Measurements from ENCODE around the gene PLGLB2.
"Not testable (repeated sequence)": the region's sequence is repeated elsewhere in the genome, so short reads cannot be mapped to it uniquely, and the experiment has no call there.

PLGLB2 gene

DNA sequence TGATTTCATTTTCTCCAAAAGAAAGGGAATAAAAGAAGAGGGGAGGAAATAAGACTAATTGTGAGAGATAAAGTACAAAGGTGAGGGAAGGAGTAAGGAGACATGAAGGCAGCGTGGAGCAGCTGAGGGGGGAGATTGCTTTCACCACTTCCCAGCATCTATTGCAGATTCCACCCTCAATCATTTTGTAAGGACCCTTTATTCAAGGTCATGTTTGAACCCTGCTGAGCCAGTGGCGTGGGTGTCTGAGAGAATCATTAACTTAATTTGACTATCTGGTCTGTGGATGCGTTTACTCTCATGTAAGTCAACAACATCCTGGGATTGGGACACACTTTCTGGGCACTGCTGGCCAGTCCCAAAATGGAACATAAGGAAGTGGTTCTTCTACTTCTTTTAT lies at the start of gene PLGLB2:
TSS of gene PLGLB2 (plus strand) at position 297 of the 400 bp plus-strand sequence. CDS start at position 364, 67 bp downstream.
- not testable (repeated sequence) for H3K27me3 ChIP-seq; H3K27ac ChIP-seq; H3K9me3 ChIP-seq (replicated peaks in 1 of 11)

GRCh38 chr2:87704572-87705323 lies 43.1 kb upstream of the PLGLB2 start:
- H3K9me3 ChIP-seq (replicated peaks in 1 of 11); H3K36me3 ChIP-seq; H3K4me2 ChIP-seq; H3K4me3 ChIP-seq; H3K27ac ChIP-seq; H3K4me1 ChIP-seq; H3K9ac ChIP-seq; H4K20me1 ChIP-seq; H3K27me3 ChIP-seq: not testable (repeated sequence)

More for the DNA sequence above, at the start of gene PLGLB2:
- not testable (repeated sequence) for H3K9ac ChIP-seq, H3K4me3 ChIP-seq, H3K36me3 ChIP-seq, H3K4me1 ChIP-seq, H4K20me1 ChIP-seq, H3K4me2 ChIP-seq

DNA sequence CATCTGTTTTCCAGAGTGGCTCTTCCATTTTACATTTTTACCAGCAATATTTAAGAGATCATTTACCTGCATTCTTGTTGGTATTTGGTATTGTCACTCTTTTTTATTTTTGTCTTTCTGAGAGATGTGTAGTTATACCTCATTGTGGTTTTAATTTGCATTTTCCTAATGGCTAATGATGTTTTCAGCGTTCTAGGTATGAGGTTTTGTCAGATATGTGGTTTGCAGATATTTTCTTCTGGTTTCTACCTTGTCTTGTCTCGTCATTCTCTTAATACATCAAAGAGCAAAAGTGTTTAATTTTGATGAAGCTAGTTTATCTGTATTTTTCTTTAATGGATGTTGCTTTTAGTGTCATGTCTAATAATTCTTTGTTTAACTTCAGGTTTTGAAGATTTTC lies 39.5 kb upstream of the PLGLB2 start:
- not testable (repeated sequence) for H3K4me1 ChIP-seq; H3K4me3 ChIP-seq; H3K4me2 ChIP-seq; H3K27me3 ChIP-seq; H3K9me3 ChIP-seq (replicated peaks in 1 of 11); H3K9ac ChIP-seq; H3K27ac ChIP-seq; H3K36me3 ChIP-seq; H4K20me1 ChIP-seq

- H3K27ac ChIP-seq; H3K9ac ChIP-seq; H3K9me3 ChIP-seq (replicated peaks in 1 of 11); H3K4me1 ChIP-seq; H4K20me1 ChIP-seq; H3K36me3 ChIP-seq; H3K27me3 ChIP-seq; H3K4me2 ChIP-seq; H3K4me3 ChIP-seq: not testable (repeated sequence)
Observed at GRCh38 chr2:87727940-87728599, 19.8 kb upstream of the PLGLB2 start.

GRCh38 chr2:87740928-87741327 lies 7.0 kb upstream of the PLGLB2 start:
- not testable (repeated sequence) for H3K9me3 ChIP-seq (replicated peaks in 1 of 11); H4K20me1 ChIP-seq; H3K36me3 ChIP-seq; H3K4me3 ChIP-seq; H3K4me2 ChIP-seq; H3K4me1 ChIP-seq; H3K27me3 ChIP-seq; H3K27ac ChIP-seq; H3K9ac ChIP-seq

DNA sequence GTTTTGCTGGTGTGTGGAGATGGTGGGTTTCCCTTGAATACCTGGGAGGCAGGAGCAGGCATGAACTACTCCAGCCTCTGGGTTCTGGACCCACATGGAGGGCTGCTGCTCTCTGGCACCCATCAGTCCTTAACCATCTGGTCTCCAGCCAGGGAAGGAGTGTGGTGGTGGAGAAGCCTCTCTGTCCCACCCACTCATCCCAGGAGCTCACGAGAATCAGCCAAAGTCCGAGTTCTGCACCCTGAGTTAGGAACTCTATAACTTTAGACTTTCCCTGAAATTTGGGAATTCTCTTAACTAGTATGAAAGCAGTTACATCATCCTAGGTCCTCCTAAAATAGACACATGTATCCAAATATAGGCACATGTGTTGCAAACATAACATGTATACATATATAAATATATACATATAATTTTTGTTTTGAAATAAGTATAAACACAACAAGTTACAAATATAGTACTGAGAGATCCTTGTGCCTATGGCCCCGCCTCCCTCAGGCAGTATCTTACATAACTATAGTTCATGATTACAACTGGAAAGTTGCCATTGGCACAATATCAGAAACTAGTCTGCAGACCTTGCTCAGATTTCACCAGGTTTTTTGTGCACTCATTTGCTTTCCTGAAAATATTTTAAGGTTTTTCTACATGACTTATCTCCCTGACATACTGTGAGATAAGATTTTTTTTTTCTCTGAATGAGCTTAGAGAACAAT lies 5.3 kb upstream of the PLGLB2 start:
- not testable (repeated sequence) for H3K4me3 ChIP-seq; H4K20me1 ChIP-seq; H3K9ac ChIP-seq; H3K4me1 ChIP-seq; H3K27me3 ChIP-seq; H3K9me3 ChIP-seq (replicated peaks in 1 of 11); H3K27ac ChIP-seq; H3K4me2 ChIP-seq; H3K36me3 ChIP-seq

DNA sequence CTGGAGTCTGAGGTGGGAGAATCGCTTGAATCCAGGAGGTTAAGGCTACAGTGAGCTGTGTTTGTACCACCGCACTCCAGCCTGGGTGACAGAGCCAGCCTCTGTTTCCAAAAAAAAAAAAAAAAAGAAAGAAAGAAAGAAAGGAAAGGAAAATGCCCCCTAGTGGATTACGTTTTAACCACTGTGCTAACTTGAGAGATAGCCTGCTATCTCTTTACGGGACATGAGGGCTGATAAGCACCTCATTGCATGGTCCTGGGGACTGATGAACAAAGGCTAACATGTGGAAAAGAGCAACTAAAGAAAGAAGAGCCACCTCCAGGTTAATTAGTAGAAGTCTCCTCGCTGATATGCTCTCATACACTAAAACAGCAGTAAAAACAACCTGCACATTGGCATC lies 4.2 kb upstream of the PLGLB2 start:
- H3K27ac ChIP-seq; H3K36me3 ChIP-seq; H3K4me1 ChIP-seq; H3K9me3 ChIP-seq (replicated peaks in 1 of 11); H3K27me3 ChIP-seq; H4K20me1 ChIP-seq; H3K4me2 ChIP-seq; H3K4me3 ChIP-seq; H3K9ac ChIP-seq: not testable (repeated sequence)

- not testable (repeated sequence) for H3K4me1 ChIP-seq; H3K4me2 ChIP-seq; H4K20me1 ChIP-seq; H3K27me3 ChIP-seq; H3K9me3 ChIP-seq (replicated peaks in 1 of 11); H3K27ac ChIP-seq; H3K9ac ChIP-seq; H3K36me3 ChIP-seq; H3K4me3 ChIP-seq
Observed at GRCh38 chr2:87745353-87745951, 2.4 kb upstream of the PLGLB2 start.

DNA sequence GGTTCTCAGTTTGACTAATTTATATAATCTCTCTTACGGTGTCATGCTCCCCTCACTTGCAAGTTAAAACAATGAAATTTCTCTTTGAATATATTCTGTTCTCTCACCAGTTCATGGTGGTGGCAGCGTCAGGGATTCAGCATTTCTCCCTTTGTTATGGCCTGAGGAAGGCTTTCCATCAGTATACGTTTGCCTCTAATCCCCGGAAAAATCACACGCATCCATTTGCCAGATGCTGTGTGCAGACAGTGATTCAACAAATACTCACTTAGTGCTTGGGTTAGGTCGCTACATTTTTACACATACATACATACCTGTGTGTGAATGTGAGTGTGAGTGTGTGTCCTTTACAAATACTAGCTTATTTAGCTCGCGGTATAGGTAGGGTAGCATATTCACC lies 637 bp downstream of the PLGLB2 start:
- H3K27me3 ChIP-seq; H3K9me3 ChIP-seq (replicated peaks in 1 of 11); H3K9ac ChIP-seq; H4K20me1 ChIP-seq; H3K36me3 ChIP-seq; H3K4me1 ChIP-seq; H3K27ac ChIP-seq; H3K4me2 ChIP-seq; H3K4me3 ChIP-seq: not testable (repeated sequence)

- not testable (repeated sequence) for H3K9me3 ChIP-seq (replicated peaks in 1 of 11); H3K4me3 ChIP-seq; H3K27ac ChIP-seq; H3K27me3 ChIP-seq; H3K36me3 ChIP-seq; H4K20me1 ChIP-seq; H3K4me1 ChIP-seq; H3K4me2 ChIP-seq; H3K9ac ChIP-seq
Observed at GRCh38 chr2:87750560-87750959, 2.7 kb downstream of the PLGLB2 start.

- H3K4me1 ChIP-seq; H3K27ac ChIP-seq; H3K4me3 ChIP-seq; H4K20me1 ChIP-seq; H3K9me3 ChIP-seq (replicated peaks in 1 of 11); H3K36me3 ChIP-seq; H3K9ac ChIP-seq; H3K4me2 ChIP-seq; H3K27me3 ChIP-seq: not testable (repeated sequence)
Observed at GRCh38 chr2:87754759-87755158, 6.9 kb downstream of the PLGLB2 start.
